WERI-Rb-1 (cell line): Measurements from ENCODE around the gene OR10G3.
A peak's percentile ranks its signal among the peaks of the same experiment; 100 is the strongest.
"Not testable (repeated sequence)": the region's sequence is repeated elsewhere in the genome, so short reads cannot be mapped to it uniquely, and the experiment has no call there.

Source experiments
- DNase-seq: peaks from one replicate; pipeline ENCODE4 v3.0.0-alpha.2; 2020
- H3K27ac ChIP-seq: fragments of 250-450 bp; sonication (Bioruptor Pico); 2 replicates; pipeline ENCODE4 v1.5.1; 2020; ENCODE audit warnings: mild to moderate bottlenecking, moderate library complexity
- H3K27me3 ChIP-seq: fragments of 250-450 bp; sonication (Bioruptor Pico); 2 replicates; pipeline ENCODE4 v1.5.1; 2021; ENCODE audit warnings: mild to moderate bottlenecking, low read depth, moderate library complexity; ENCODE audit not compliant: insufficient read depth, severe bottlenecking
- H3K36me3 ChIP-seq: fragments of 250-450 bp; sonication (Bioruptor Pico); 2 replicates; pipeline ENCODE4 v1.5.1; 2020; ENCODE audit warnings: mild to moderate bottlenecking, moderate library complexity
- H3K4me3 ChIP-seq: 2 replicates; pipeline ENCODE4 v1.5.1; 2011; ENCODE audit warnings: low read depth, mild to moderate bottlenecking, control low read depth, low read length
- H3K9me3 ChIP-seq: fragments of 250-450 bp; sonication (Bioruptor Pico); 2 replicates; pipeline ENCODE4 v1.5.1; 2021; ENCODE audit warnings: mild to moderate bottlenecking, moderate library complexity; ENCODE audit not compliant: severe bottlenecking
- CTCF ChIP-seq: IDR thresholded peaks from 2 replicates; pipeline ENCODE4 v1.5.1; 2011; ENCODE audit warnings: low read depth, mild to moderate bottlenecking, control low read depth, inconsistent platforms, low read length

OR10G3 gene

GRCh38 chr14:21556378-21557083 is 23.3 kb downstream of the OR10G3 start:
- Histone ChIP-seq H3K36me3 (no peaks in the 10 kb centered on the region), H3K4me3 (no peak overlapping the region), H3K9me3 (no peaks in the 10 kb centered on the region), H3K27me3 (no peaks in the 10 kb centered on the region), H3K27ac (no peak overlapping the region)
- DNase-seq = no peak
- TF ChIP-seq CTCF = no peak

GRCh38 chr14:21553266-21553665 is 26.6 kb downstream of the OR10G3 start:
- no peak for DNase-seq
- Histone ChIP-seq H3K27me3 (no peaks in the 10 kb centered on the region), H3K9me3 (no peaks in the 10 kb centered on the region), H3K4me3 (no peak overlapping the region), H3K36me3 (no peaks in the 10 kb centered on the region), H3K27ac (no peak overlapping the region)
- no peak for TF ChIP-seq CTCF

- not testable (repeated sequence) for H3K9me3 ChIP-seq, H3K4me3 ChIP-seq, H3K36me3 ChIP-seq, DNase-seq, H3K27ac ChIP-seq, H3K27me3 ChIP-seq
Measured at GRCh38 chr14:21544588-21544987, 35.3 kb downstream of the OR10G3 start.

GRCh38 chr14:21543963-21544362 is 35.9 kb downstream of the OR10G3 start:
- no peak for TF ChIP-seq CTCF
- Histone ChIP-seq H3K27ac (no peak overlapping the region), H3K36me3 (no peaks in the 10 kb centered on the region), H3K9me3 (no peaks in the 10 kb centered on the region), H3K27me3 (no peaks in the 10 kb centered on the region), H3K4me3 (no peak overlapping the region)
- no peak for DNase-seq

- Histone ChIP-seq H3K27me3 (no peaks in the 10 kb centered on the region), H3K36me3 (no peaks in the 10 kb centered on the region), H3K9me3 (no peaks in the 10 kb centered on the region), H3K27ac (0 out of 2 replicates have a peak overlapping the region, but pooled peaks have one; percentile 20), H3K4me3 (no peak overlapping the region)
- TF ChIP-seq CTCF = no peak
- DNase-seq = peak; percentile 21
Measured at GRCh38 chr14:21543521-21543960, 36.3 kb downstream of the OR10G3 start.

GRCh38 chr14:21541413-21542074 is 38.3 kb downstream of the OR10G3 start:
- DNase-seq = no peak
- no peaks in the 10 kb centered on the region for H3K36me3 ChIP-seq
- no peak overlapping the region for H3K27ac ChIP-seq
- no peaks in the 10 kb centered on the region for H3K27me3 ChIP-seq
- no peak overlapping the region for H3K4me3 ChIP-seq
- no peak for TF ChIP-seq CTCF
- no peaks in the 10 kb centered on the region for H3K9me3 ChIP-seq
